Neuron (in vitro differentiated cells): ENCODE measurements around the gene CMSS1.

Source experiments
- H2AFZ ChIP-seq: one replicate; pipeline ENCODE4 v1.6.1; 2013; ENCODE audit warnings: low read depth, mild to moderate bottlenecking, inconsistent platforms, low read length, moderate library complexity
- H3K27me3 ChIP-seq: one replicate; pipeline ENCODE4 v1.6.1; 2013; ENCODE audit warnings: low read length; ENCODE audit not compliant: insufficient read depth
- H3K36me3 ChIP-seq: one replicate; pipeline ENCODE4 v1.6.1; 2013; ENCODE audit warnings: low read length; ENCODE audit not compliant: insufficient read depth
- H3K4me1 ChIP-seq: one replicate; pipeline ENCODE4 v1.6.1; 2013; ENCODE audit warnings: low read length; ENCODE audit not compliant: insufficient read depth
- H3K4me3 ChIP-seq: 2 replicates; pipeline ENCODE4 v1.5.1; 2013; ENCODE audit warnings: mild to moderate bottlenecking, low read length, moderate library complexity
- H3K9me3 ChIP-seq: one replicate; pipeline ENCODE4 v1.6.1; 2013; ENCODE audit warnings: low read length

CMSS1 gene

DNA sequence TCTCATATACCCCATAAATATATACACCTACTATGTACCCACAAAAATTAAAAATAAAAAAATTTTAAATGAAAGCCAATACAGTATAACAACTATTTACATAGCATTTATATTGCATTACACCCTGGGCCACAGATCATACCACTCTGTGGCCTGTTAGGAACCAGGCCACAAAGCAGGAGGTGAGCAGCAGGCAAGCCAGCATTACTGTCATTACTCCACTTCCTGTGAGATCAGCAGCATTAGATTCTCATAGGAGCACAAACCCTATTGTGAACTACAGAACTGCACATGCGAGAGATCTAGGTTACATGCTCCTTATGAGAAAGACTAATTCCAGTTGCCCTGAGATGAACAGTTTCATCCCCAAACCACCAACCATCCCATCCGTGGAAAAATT is 279.2 kb downstream of the CMSS1 start:
- Histone ChIP-seq H3K27me3 (no peaks in the 10 kb centered on the region), H2AFZ (no peak overlapping the region), H3K4me1 (peaks cover 7% of the 10 kb centered on the region), H3K9me3 (no peaks in the 10 kb centered on the region), H3K4me3 (no peak overlapping the region), H3K36me3 (no peaks in the 10 kb centered on the region)

DNA sequence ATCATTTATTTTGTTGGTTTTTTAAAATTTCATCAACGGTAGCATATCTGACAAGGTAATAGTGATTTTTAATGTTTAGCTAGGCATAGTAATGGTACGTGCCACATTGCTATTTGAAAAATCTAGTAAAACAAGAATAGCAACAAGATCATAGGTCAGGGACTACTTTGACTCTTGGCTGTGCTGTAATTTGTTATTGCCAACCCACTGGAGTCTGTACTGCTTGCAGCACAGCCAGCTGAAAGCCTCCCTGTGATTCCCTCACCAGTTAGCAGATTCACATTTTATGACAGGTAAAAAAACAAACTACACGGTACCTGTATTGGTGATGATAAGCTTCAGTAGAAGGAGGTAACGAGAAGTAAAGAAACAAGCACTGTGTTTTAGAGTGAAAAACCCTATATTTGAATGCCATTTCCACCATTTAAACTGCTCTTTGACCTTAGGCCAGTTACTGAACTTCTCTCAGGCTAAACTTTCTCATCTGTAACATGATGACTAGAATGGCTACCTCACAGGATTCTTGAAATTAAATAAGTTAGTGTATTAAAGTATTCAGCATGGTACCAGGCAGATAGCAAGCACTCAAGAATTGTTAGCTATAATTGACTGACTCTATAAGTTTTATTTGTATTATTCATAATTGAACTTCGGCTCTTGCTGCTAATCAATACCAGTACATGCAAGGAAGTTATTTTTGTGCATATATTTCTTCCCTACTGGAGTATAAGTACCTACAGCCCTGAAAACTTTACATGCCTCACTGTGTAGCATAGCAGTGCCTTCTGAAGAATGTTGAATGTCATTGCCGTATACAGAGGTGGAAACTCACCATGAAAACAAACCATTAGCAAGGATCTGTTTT is 280.5 kb downstream of the CMSS1 start:
- Histone ChIP-seq H2AFZ (no peak overlapping the region), H3K4me1 (peaks cover 7% of the 10 kb centered on the region), H3K4me3 (no peak overlapping the region), H3K36me3 (no peaks in the 10 kb centered on the region), H3K9me3 (no peaks in the 10 kb centered on the region), H3K27me3 (no peaks in the 10 kb centered on the region)

DNA sequence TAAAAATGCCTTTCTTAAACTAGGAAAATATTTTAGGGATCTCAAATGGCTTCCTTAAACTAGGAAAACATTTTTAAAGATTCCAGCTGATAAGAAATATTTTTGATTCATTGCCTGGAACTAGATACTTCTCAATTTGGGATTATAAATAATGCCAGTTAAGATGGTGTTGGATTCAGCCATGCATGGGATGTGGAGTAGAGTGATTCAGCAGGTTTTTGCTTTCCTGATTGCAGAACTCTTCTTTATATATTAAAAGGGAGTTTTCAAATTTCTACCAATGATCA is 281.1 kb downstream of the CMSS1 start:
- H2AFZ ChIP-seq: no peak overlapping the region
- H3K4me1 ChIP-seq: peaks cover 7% of the 10 kb centered on the region
- no peaks in the 10 kb centered on the region for H3K9me3 ChIP-seq
- no peaks in the 10 kb centered on the region for H3K27me3 ChIP-seq
- H3K4me3 ChIP-seq: no peak overlapping the region
- H3K36me3 ChIP-seq: no peaks in the 10 kb centered on the region

DNA sequence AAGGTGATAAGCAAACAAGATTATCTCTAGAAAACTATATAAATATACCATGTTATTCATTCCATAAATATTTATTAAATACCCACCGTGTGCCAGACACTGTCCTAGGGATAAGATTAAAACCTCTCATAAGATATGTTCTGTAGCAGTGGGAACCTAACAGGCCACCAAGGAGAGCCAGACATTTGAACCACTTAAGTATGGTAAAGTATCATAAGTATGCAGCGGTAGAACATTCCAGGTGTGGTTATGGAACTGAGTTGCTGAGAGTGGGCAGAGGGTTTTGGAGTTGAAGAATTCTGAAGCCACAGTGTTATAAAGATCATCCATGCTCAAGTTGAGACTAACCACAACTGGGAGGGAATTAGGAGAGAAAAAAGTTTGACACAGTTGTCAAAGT is 282.0 kb downstream of the CMSS1 start:
- H3K27me3 ChIP-seq: no peaks in the 10 kb centered on the region

DNA sequence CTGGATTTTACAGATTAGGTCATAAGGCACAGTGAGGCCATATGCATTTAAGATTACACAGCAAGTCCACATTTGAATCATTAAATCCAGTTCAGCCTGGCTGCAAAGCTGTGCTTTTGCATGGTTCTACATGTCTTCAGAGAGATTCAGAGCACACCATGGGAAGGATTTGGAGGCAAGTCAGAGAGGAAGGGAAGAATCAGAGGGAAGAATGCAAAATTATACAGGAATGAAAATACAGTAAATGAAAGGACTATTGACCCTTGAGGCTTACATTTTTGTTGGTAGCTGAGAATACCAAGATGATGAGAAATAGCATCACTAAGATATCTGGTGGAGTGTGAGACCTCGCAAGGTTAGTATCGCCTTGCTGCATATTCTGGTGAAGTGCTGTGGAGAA is 282.8 kb downstream of the CMSS1 start:
- H3K4me1 ChIP-seq: peaks cover 7% of the 10 kb centered on the region
- no peak overlapping the region for H3K4me3 ChIP-seq
- H3K27me3 ChIP-seq: no peaks in the 10 kb centered on the region
- H3K36me3 ChIP-seq: no peaks in the 10 kb centered on the region
- H2AFZ ChIP-seq: no peak overlapping the region
- H3K9me3 ChIP-seq: no peaks in the 10 kb centered on the region

More for the DNA sequence above, 282.0 kb downstream of the CMSS1 start:
- Histone ChIP-seq H3K36me3 (no peaks in the 10 kb centered on the region), H3K9me3 (no peaks in the 10 kb centered on the region), H3K4me3 (no peak overlapping the region), H2AFZ (no peak overlapping the region), H3K4me1 (peaks cover 7% of the 10 kb centered on the region)

DNA sequence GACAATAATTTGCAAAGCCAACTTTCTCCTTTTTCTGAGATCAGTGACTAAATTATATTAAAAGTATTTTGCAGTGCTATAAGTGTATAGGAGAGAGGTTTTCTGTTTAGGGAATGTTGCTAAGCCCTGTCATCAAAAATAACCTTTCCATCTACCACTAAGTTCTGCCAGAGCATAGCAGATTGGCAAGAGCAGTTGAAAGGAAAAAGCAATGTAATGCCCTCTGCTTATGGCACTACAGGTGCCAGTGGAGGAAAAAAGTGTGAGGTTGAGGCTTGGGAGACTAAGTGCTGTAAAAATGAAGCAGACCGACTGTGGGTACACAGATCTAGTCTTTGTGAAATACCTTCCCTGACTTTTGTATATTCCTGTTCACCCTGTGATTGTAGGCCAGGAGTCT is 285.1 kb downstream of the CMSS1 start:
- no peaks in the 10 kb centered on the region for H3K27me3 ChIP-seq
- no peaks in the 10 kb centered on the region for H3K9me3 ChIP-seq
- peaks cover 6% of the 10 kb centered on the region for H3K4me1 ChIP-seq

DNA sequence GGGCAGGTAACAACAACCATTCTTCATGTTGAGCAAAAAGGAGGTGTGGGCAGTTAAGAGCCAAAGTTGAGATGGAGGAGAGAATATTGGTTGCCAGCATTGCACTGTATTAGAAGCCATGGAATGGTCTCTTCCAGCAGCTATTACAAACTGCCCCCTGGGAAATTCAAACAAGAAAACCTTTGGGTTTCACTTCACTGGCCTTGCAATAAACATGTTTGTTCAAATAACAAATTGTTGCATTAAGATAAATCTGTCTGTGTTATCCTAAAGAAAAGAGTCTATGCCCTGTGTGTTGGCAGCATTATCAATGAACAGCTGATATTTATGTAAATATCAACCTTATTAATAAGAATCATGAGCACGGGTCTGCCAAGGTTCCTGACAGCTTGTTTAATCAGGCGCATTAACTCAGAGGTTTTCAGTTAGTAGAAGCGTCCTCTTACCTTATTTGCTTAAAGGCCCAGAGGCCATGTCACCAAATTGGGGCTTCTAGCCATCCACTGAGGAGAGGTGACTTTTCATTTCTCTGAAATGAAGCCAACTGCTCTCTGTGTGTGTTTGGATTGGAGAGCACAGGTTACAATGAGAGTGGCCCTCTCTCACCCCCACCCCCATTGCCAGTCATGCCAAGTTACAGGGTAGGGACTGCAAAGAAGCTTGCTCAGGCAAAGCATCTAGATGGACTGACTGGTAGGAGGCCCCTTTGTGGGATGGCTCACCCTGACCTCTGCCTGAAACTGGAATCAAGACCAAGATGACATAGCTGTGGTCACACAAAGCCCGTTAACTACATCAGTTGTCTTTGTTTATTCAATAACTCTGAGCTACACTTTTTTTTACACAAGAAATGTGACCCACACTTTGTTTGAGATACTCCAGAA is 286.1 kb downstream of the CMSS1 start:
- Histone ChIP-seq H3K9me3 (no peaks in the 10 kb centered on the region), H3K4me1 (peaks cover 2% of the 10 kb centered on the region), H3K4me3 (no peak overlapping the region), H3K27me3 (no peaks in the 10 kb centered on the region), H2AFZ (no peak overlapping the region), H3K36me3 (no peaks in the 10 kb centered on the region)

More for the DNA sequence above, 285.1 kb downstream of the CMSS1 start:
- no peaks in the 10 kb centered on the region for H3K36me3 ChIP-seq
- no peak overlapping the region for H2AFZ ChIP-seq
- H3K4me3 ChIP-seq: no peak overlapping the region

DNA sequence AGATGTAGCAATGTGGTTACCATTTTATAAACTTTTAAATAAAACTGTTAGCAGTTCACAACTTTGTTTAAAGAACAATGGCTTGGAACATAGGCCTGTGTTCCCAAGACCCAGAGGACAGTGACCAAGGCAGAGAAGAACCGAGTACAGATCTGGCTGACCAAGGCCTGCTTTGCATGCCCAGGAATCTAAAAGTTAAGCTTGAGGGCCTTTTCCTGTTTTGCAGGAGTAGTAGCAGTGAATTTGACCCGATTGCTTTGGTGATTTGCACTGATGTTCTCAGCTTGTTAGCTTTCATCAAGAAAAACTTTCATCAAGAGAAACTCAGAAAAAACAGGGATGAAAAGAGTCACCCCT is 286.8 kb downstream of the CMSS1 start:
- Histone ChIP-seq H3K9me3 (no peaks in the 10 kb centered on the region), H3K36me3 (no peaks in the 10 kb centered on the region), H3K4me1 (peaks cover 2% of the 10 kb centered on the region), H2AFZ (no peak overlapping the region), H3K27me3 (no peaks in the 10 kb centered on the region), H3K4me3 (no peak overlapping the region)

DNA sequence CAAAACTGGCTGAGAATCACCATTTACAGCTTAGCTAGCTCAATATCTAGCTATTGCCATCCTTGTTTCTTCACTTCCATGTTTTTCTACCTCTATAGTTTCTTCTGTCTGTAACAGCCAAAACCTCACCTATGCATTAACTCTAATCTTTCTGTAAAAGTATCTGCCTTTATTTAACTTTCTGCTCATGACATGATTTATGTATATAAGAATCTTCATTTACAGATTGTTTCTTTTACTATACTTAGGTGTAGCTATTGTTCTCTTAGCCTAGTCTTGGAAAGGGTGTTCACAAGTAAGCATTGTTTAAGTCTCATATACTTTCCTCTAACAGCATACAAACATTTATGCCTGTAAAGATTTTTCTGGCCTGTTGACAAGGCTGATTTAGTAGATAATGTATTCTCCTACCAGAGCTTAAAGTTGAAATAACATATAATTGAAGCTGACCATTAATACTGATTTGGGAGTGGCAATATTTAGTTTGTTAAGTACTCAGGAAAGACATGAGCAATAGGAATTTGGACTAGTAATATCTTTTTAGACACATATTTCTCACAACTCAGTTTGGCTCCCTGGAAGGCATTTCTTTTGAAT is 287.3 kb downstream of the CMSS1 start:
- Histone ChIP-seq H3K4me1 (peaks cover 2% of the 10 kb centered on the region), H2AFZ (no peak overlapping the region), H3K9me3 (no peaks in the 10 kb centered on the region), H3K4me3 (no peak overlapping the region), H3K27me3 (no peaks in the 10 kb centered on the region), H3K36me3 (no peaks in the 10 kb centered on the region)

DNA sequence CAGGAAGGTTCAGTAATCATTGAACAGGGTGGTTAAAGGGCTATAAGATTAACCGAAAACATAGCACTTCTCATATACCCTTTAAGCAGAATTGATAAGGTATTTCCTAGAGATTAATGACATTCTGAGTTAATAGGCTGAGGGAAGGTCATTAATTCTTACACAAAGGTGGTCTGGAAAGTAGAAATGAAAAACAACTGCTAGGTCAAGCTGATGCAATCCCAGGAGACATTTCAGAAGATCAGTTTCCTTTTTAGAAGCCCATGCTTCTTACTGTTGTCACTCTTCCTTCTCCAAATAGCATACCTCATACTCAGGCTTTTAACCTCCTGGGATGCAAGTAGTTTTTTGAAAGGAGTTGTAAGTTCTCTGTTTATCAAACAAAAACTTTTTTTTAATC is 287.8 kb downstream of the CMSS1 start:
- H3K27me3 ChIP-seq: no peaks in the 10 kb centered on the region
- H3K4me1 ChIP-seq: peaks cover 2% of the 10 kb centered on the region
- H3K4me3 ChIP-seq: no peak overlapping the region
- H3K9me3 ChIP-seq: no peaks in the 10 kb centered on the region
- no peak overlapping the region for H2AFZ ChIP-seq
- no peaks in the 10 kb centered on the region for H3K36me3 ChIP-seq

DNA sequence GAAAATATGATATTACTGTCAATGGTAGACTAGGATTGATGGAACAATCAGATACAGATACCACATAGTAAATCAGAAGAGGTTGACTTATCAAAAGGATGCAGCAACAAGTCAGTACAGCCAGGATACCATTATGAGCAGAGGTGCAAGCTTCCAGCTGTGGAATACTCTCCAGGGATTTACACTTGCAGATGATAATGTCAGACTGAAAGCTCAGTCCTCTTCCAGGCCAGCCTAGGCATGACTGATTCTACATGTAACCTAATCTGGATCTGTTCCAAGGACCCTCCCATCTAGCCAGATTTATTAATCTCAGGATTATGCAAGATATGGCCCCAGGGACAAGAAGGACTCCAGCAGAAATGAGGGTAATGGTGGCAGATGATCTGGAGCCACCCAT is 288.4 kb downstream of the CMSS1 start:
- Histone ChIP-seq H3K4me1 (peaks cover 2% of the 10 kb centered on the region), H3K27me3 (no peaks in the 10 kb centered on the region), H3K36me3 (no peaks in the 10 kb centered on the region), H2AFZ (no peak overlapping the region), H3K4me3 (no peak overlapping the region), H3K9me3 (no peaks in the 10 kb centered on the region)

DNA sequence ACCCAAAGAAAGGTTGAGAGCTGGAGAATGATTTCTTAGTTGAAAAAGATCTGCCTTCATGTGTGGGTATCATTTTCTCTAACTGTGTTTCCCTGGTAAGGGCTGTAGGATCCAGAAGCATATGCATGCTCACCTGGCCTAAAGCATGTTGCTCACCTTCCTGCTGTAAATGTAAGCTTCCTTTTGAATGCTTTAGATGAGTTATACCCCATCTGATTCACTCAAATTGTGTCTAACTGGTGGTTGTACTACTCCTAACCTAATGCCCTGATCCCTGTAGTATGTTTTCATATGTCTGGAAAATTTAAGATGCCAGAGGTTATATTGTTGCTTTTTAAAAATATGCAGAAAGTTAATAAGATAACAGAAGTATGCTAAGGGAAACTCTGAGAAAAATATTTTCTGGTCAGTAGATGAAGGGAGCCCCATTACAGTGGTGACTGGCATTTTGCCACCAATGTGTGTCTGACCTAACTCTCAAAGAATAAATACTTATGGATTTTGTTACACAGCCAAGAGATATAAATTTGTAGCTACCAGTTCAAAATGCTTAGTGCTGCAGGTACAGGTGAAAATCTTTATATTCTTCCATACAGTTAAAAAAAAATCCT is 289.0 kb downstream of the CMSS1 start:
- H3K4me3 ChIP-seq: no peak overlapping the region
- H3K27me3 ChIP-seq: no peaks in the 10 kb centered on the region
- peaks cover 2% of the 10 kb centered on the region for H3K4me1 ChIP-seq
- no peaks in the 10 kb centered on the region for H3K36me3 ChIP-seq
- H3K9me3 ChIP-seq: no peaks in the 10 kb centered on the region
- no peak overlapping the region for H2AFZ ChIP-seq
